ENCODE measurements around the gene CNTN1.

DNA sequence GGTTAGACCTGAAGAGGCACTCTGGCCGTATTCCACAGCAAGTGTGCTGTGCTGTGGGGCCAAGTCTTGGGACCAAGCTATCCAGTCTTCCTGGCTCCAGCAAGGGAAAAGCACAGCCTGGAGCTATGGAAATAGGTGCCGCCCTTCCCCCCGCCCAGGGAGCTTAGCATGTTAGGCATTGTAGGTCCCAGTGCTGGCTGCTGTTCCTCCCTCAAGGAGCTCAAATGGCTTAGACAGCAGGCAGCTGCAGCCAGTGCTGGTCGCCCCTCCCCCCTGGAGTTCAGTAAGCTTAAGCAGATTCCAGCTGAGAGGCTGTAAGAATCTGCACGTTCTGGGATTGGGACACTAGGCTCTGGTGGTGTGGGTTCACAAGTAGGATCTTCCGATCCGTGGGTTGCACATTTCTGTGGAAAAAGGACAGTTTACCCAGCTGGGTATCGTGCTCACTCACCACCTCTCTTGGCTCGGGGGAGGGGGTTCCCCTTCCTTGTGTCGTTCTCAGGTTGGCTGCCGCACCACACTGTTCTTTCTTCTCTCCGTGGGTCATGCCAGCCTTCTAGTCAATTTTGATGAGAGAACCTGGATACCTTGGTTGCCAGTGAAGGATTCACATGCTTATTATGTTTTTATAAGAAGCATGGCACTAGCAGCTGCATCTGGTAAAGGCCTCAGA is 127.3 kb downstream of the CNTN1 start:
- TF ChIP-seq ATF3 (IDR thresholded peaks at IDR 0.05) = no peak
- no peak for TF ChIP-seq JUND (IDR thresholded peaks at IDR 0.05)
- TF ChIP-seq SP1 (IDR thresholded peaks at IDR 0.05; ENCODE audit: low read depth) = no peak
- TF ChIP-seq FOSL1 (IDR thresholded peaks at IDR 0.05; ENCODE audit: low read depth) = no peak
- TF ChIP-seq CTCF (IDR thresholded peaks at IDR 0.05 in 2 of 3, conservative IDR thresholded peaks at IDR 0.05 in 1 of 3; ENCODE audit: borderline replicate concordance in 1 of 3, insufficient read depth in 1 of 3, low read depth in 2 of 3, low read length in 2 of 3) = no peak
- no peak for TF ChIP-seq SIN3A (IDR thresholded peaks at IDR 0.05; ENCODE audit: low read depth)
- no peak for TF ChIP-seq POLR2A (IDR thresholded peaks at IDR 0.05; ENCODE audit: borderline replicate concordance, extremely low read depth, insufficient read depth, insufficient read length)
- TF ChIP-seq EZH2 (IDR thresholded peaks at IDR 0.05) = no peak
- TF ChIP-seq MAX (IDR thresholded peaks at IDR 0.05) = no peak
- no peak for TF ChIP-seq ZBTB33 (IDR thresholded peaks at IDR 0.05; ENCODE audit: extremely low read depth, insufficient replicate concordance, low read length)

All from HCT116 (cell line).